Ishikawa (cell line): ENCODE data around the gene CEP112.

Source experiments
- CEBPB ChIP-seq: IDR thresholded peaks from 2 replicates; pipeline ENCODE4 v1.6.1; 2012
- CREB1 ChIP-seq: IDR thresholded peaks from 2 replicates; pipeline ENCODE4 v1.6.1; 2012; ENCODE audit warnings: low read depth
- EGR1 ChIP-seq: IDR thresholded peaks from 2 replicates; pipeline ENCODE4 v1.6.1; 2012
- EP300 ChIP-seq: IDR thresholded peaks from 2 replicates; pipeline ENCODE4 v1.6.1; 2012; ENCODE audit warnings: borderline replicate concordance
- FOXM1 ChIP-seq: IDR thresholded peaks from 2 replicates; pipeline ENCODE4 v1.6.1; 2012; ENCODE audit warnings: low read depth, borderline replicate concordance
- NFIC ChIP-seq: IDR thresholded peaks from 2 replicates; pipeline ENCODE4 v1.6.1; 2012
- RAD21 ChIP-seq: IDR thresholded peaks from 2 replicates; pipeline ENCODE4 v1.6.1; 2012; ENCODE audit warnings: low read depth
- REST ChIP-seq: IDR thresholded peaks from 2 replicates; pipeline ENCODE4 v1.6.1; 2012; ENCODE audit warnings: low read depth, mild to moderate bottlenecking
- TAF1 ChIP-seq: IDR thresholded peaks from 2 replicates; pipeline ENCODE4 v1.6.1; 2012; ENCODE audit warnings: low read depth, mild to moderate bottlenecking
- TCF12 ChIP-seq: IDR thresholded peaks from 2 replicates; pipeline ENCODE4 v1.6.1; 2012; ENCODE audit warnings: low read depth
- TEAD4 ChIP-seq: IDR thresholded peaks from 2 replicates; pipeline ENCODE4 v1.6.1; 2012
- YY1 ChIP-seq: IDR thresholded peaks from 2 replicates; pipeline ENCODE4 v1.6.1; 2012; ENCODE audit warnings: low read depth
- ZBTB7A ChIP-seq: IDR thresholded peaks from 2 replicates; pipeline ENCODE4 v1.6.1; 2012; ENCODE audit warnings: low read depth
- TF ChIP-seq, protein P1 (sequence below): IDR thresholded peaks from 2 replicates; pipeline ENCODE4 v1.6.1; 2012
- TF ChIP-seq, protein P2 (sequence below): IDR thresholded peaks from 2 replicates; pipeline ENCODE4 v1.6.1; 2012

The CEP112 gene

DNA sequence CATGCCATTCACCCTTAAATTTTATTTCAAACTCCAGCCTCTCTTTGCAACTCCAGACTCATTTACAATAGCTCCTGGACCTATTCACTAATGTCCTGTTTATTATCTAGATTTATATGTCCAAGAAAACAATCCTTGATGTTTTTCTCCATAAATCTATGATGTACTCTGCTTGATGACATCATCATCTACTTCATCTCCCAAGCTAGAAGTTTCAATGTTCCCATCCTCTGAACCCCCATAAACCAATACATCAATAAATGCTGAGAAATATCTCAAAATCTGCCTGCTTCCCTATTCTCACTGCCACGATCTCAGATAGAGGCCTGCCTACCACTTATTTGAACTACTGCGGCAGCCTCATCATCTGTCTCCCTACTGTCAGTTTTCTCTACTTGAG is 4.2 kb downstream of the CEP112 start:
- TF ChIP-seq YY1 (no peak), CEBPB (no peak), RAD21 (no peak), TCF12 (no peak), EGR1 (no peak)
- TF ChIP-seq, protein P1, sequence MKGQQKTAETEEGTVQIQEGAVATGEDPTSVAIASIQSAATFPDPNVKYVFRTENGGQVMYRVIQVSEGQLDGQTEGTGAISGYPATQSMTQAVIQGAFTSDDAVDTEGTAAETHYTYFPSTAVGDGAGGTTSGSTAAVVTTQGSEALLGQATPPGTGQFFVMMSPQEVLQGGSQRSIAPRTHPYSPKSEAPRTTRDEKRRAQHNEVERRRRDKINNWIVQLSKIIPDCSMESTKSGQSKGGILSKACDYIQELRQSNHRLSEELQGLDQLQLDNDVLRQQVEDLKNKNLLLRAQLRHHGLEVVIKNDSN, result no peak
- TF ChIP-seq, protein P2, sequence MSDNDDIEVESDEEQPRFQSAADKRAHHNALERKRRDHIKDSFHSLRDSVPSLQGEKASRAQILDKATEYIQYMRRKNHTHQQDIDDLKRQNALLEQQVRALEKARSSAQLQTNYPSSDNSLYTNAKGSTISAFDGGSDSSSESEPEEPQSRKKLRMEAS, result no peak

DNA sequence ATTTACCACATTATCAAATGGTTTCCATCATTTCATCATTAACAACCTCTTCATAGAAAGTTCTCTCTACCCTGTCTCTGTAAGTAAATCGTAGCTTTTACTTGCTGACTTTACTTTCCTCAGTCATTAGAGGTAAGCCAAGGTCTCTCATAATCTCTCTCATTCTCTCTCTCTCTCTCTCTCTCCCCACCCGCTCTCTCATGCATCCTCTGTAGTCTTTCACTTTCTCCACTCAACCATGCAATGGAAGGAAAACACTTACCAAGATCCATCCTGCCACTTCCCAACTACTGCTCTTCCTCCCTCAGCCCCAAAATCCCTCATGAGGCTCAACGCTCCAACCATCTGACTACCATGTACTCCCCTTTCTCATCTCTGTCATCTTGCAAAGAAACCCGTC is 6.1 kb downstream of the CEP112 start:
- no peak for TF ChIP-seq EGR1
- TF ChIP-seq NFIC, result no peak
- no peak for TF ChIP-seq TAF1
- no peak for TF ChIP-seq CREB1
- TF ChIP-seq, protein P2, result no peak

- TF ChIP-seq NFIC (no peak), RAD21 (no peak), TEAD4 (no peak), REST (no peak), TAF1 (no peak), EP300 (no peak)
- TF ChIP-seq, protein P2, result no peak
These were observed 7.5 kb downstream of the CEP112 start for GRCh38 chr17:66184392-66184791.

GRCh38 chr17:66183529-66183928 is 8.4 kb downstream of the CEP112 start:
- no peak for TF ChIP-seq TCF12
- TF ChIP-seq, protein P1, result no peak

DNA sequence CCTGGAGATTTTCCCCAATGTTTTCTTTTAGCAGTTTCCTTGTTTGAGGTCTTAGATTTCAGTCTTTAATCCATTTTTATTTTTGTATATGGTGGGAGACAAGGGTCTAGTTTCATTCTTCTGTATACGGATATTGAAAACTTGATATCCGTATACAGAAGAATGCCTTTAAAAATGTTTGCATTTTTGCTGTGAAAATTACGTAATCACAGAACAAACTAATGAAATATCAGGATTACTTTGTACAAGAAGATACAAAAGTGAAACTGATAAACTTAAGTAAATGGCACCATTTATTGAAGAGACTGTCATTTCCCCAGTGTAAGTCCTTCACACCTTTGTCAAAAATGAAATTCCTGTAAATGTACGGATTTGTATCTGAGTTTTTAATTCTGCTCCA is 13.3 kb downstream of the CEP112 start:
- no peak for TF ChIP-seq ZBTB7A
- TF ChIP-seq NFIC, result no peak
- TF ChIP-seq TEAD4, result no peak
- no peak for TF ChIP-seq CREB1
- TF ChIP-seq EGR1, result no peak

GRCh38 chr17:66177048-66177447 is 14.9 kb downstream of the CEP112 start:
- TF ChIP-seq YY1 (no peak), TEAD4 (no peak), REST (no peak), CREB1 (no peak), ZBTB7A (no peak), FOXM1 (no peak), TAF1 (no peak), RAD21 (no peak), TCF12 (no peak), EGR1 (no peak), NFIC (no peak), CEBPB (no peak), EP300 (no peak)
- TF ChIP-seq, protein P2, result no peak
- TF ChIP-seq, protein P1, result no peak

DNA sequence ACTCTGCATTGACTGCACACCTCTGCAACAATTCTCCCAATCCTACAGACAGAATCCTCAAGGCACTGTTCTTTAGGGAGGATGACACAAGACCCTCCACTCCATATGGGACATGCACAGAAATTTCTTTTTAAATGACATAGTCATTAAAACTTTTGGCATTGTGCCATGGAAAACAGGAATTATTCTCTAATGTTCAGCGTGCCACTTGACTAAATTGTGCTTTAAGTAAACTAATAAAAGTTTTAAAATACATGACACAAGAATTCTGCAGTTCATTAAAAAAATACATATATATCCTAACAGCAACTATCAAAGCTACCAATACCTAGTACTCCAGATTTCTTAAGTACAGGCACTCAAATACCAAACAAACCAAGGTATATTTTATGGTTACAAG is 16.0 kb downstream of the CEP112 start:
- no peak for TF ChIP-seq TEAD4
- TF ChIP-seq CEBPB, result no peak
- TF ChIP-seq EGR1, result no peak
- TF ChIP-seq REST, result no peak
